Fibroblast of lung (primary cell): ENCODE data around the gene NRG4. TPM values are rescaled to one million over a fixed set of nuclear protein-coding genes. Genes with fewer than 3 reads are reported as not detected.

Experiments
- DNase-seq, 2 donors: peaks; one replicate each; pipeline versions ENCODE4 v3.0.0 to v3.0.0-alpha.2; 2010; ENCODE audit warnings: low read depth in 2 of 2
- H2AFZ ChIP-seq: 2 replicates; pipeline ENCODE4 v1.5.1; 2012; ENCODE audit warnings: low read length, control low read depth, inconsistent platforms
- H3K27ac ChIP-seq: 2 replicates; pipeline ENCODE4 v1.5.1; 2011; ENCODE audit warnings: low read length, control low read depth; ENCODE audit not compliant: insufficient read depth
- H3K27me3 ChIP-seq: 2 replicates; pipeline ENCODE4 v1.5.1; 2011; ENCODE audit warnings: mild to moderate bottlenecking, low read length; ENCODE audit not compliant: control insufficient read depth, insufficient read depth
- H3K36me3 ChIP-seq: 2 replicates; pipeline ENCODE4 v1.5.1; 2011; ENCODE audit warnings: low read length; ENCODE audit not compliant: control insufficient read depth, insufficient read depth
- H3K4me1 ChIP-seq: 2 replicates; pipeline ENCODE4 v1.5.1; 2011; ENCODE audit warnings: low read length; ENCODE audit not compliant: control insufficient read depth, insufficient read depth; ENCODE audit errors: extremely low read depth
- H3K4me2 ChIP-seq: 2 replicates; pipeline ENCODE4 v1.5.1; 2011; ENCODE audit warnings: low read length, control low read depth; ENCODE audit not compliant: insufficient read depth; ENCODE audit errors: extremely low read depth
- H3K4me3 ChIP-seq, 4 experiments: fragments of 200-600 bp in 1 of 4; sonication (generic) in 1 of 4; replicated peaks in 1 of 4; 2 replicates each; pipeline ENCODE4 v1.5.1; 2011 to 2016; ENCODE audit warnings: low read length in 4 of 4, low read depth in 3 of 4, mild to moderate bottlenecking in 3 of 4, control low read depth in 2 of 4, inconsistent platforms in 1 of 4, mixed read lengths in 1 of 4; ENCODE audit not compliant: insufficient read depth in 1 of 4; ENCODE audit errors: control extremely low read depth in 1 of 4
- H3K79me2 ChIP-seq: 2 replicates; pipeline ENCODE4 v1.5.1; 2012; ENCODE audit warnings: mild to moderate bottlenecking, low read length, inconsistent platforms; ENCODE audit not compliant: control insufficient read depth, insufficient read depth
- H3K9ac ChIP-seq: 2 replicates; pipeline ENCODE4 v1.5.1; 2011; ENCODE audit warnings: mild to moderate bottlenecking, low read length, control low read depth; ENCODE audit not compliant: insufficient read depth
- H3K9me3 ChIP-seq: 2 replicates; pipeline ENCODE4 v1.5.1; 2012; ENCODE audit warnings: low read depth, low read length; ENCODE audit not compliant: control insufficient read depth, insufficient read depth
- H4K20me1 ChIP-seq: 2 replicates; pipeline ENCODE4 v1.5.1; 2011; ENCODE audit warnings: low read length; ENCODE audit not compliant: control insufficient read depth, insufficient read depth; ENCODE audit errors: extremely low read depth
- CTCF ChIP-seq, 2 donors: IDR thresholded peaks in 1 of 2; conservative IDR thresholded peaks in 1 of 2; 1 replicate in 1 of 2; 2 replicates in 1 of 2; pipeline ENCODE4 v1.5.1; 2011 to 2012; ENCODE audit warnings: low read length in 2 of 2, control low read depth in 1 of 2, inconsistent platforms in 1 of 2, low read depth in 1 of 2, mild to moderate bottlenecking in 1 of 2
- EZH2 ChIP-seq: IDR thresholded peaks from 2 replicates; pipeline ENCODE4 v1.5.1; 2012; ENCODE audit warnings: low read length, control low read depth, mild to moderate bottlenecking; ENCODE audit errors: missing control alignments
- polyA minus RNA-seq: library from RNA; depleted of rRNA, polyadenylated mRNA; stranded (reverse); fragments of >200 nt; gene quantifications from 2 replicates; pipeline ENCODE4 v1.2.3, GENCODE V29; 2011; ENCODE audit warnings: low replicate concordance
- polyA plus RNA-seq, 2 donors: library from polyadenylated mRNA; depleted of rRNA in 1 of 2; stranded (reverse) in 1 of 2; unstranded in 1 of 2; fragments of >200 nt; gene quantifications; 2 replicates each; pipeline ENCODE4 v1.2.1, GENCODE V29; 2011 to 2012; ENCODE audit warnings: missing spikeins in 1 of 2
- total RNA-seq: library from RNA; depleted of rRNA; stranded (reverse); fragments of >200 nt; gene quantifications from 2 replicates; pipeline ENCODE4 v1.2.1, GENCODE V29; 2014

Gene NRG4
- total RNA-seq (not detected in 2 replicates), polyA plus RNA-seq (0.01 TPM in 1 of 2 replicates, not detected in the other), polyA minus RNA-seq (not detected in 2 replicates)
- polyA plus RNA-seq (2012): 0.07 and 0.08 TPM in 2 replicates

- Histone ChIP-seq H3K27ac (no peak within 1 kb of the TSS), H3K4me3 (peak within 1 kb of the TSS in 1 of 4 experiments; percentile 30), H3K9me3 (no peaks in the 10 kb centered on the region), H2AFZ (peak within 1 kb of the TSS; percentile 49), H3K9ac (no peak within 1 kb of the TSS), H4K20me1 (no peaks in the 10 kb centered on the region), H3K79me2 (no peaks in the 10 kb centered on the region), H3K36me3 (no peaks in the 10 kb centered on the region), H3K4me1 (no peaks in the 10 kb centered on the region), H3K27me3 (no peaks in the 10 kb centered on the region), H3K4me2 (peak within 1 kb of the TSS; percentile 52)
- DNase-seq: peak in 1 of 2 donors; percentile 29
- TF ChIP-seq CTCF (conservative IDR thresholded peaks at IDR 0.05 in 1 of 2, IDR thresholded peaks at IDR 0.05 in 1 of 2; ENCODE audit: low read depth in 1 of 2, low read length in 2 of 2) (no peak), EZH2 (no peak)
Measured at GRCh38 chr15:76011627-76012551, at the start of gene NRG4. Gene NRG4, minus strand, starts transcription at chr15:76012424. Its CDS starts 1,194 bp downstream, at chr15:76011230.

- Histone ChIP-seq H3K9ac (no peak overlapping the region), H3K79me2 (no peaks in the 10 kb centered on the region), H3K4me1 (peaks cover 4% of the 10 kb centered on the region), H3K4me3 (no peak overlapping the region), H3K36me3 (no peaks in the 10 kb centered on the region), H3K9me3 (no peaks in the 10 kb centered on the region), H3K27ac (no peak overlapping the region), H4K20me1 (no peaks in the 10 kb centered on the region), H2AFZ (no peak overlapping the region), H3K27me3 (peaks cover 50% of the 10 kb centered on the region), H3K4me2 (no peak overlapping the region)
- no peak for DNase-seq
- TF ChIP-seq CTCF (conservative IDR thresholded peaks at IDR 0.05 in 1 of 2, IDR thresholded peaks at IDR 0.05 in 1 of 2; ENCODE audit: low read depth in 1 of 2, low read length in 2 of 2) (no peak), EZH2 (no peak)
Measured at GRCh38 chr15:76061700-76062099, 49.5 kb upstream of the NRG4 start.

- Histone ChIP-seq H3K9me3 (no peaks in the 10 kb centered on the region), H3K9ac (no peak overlapping the region), H3K4me2 (peak overlapping the region; percentile 28), H3K79me2 (no peaks in the 10 kb centered on the region), H3K27me3 (peaks cover 46% of the 10 kb centered on the region), H4K20me1 (no peaks in the 10 kb centered on the region), H2AFZ (no peak overlapping the region), H3K27ac (no peak overlapping the region), H3K4me1 (peaks cover 4% of the 10 kb centered on the region), H3K4me3 (peak overlapping the region in 3 of 4 experiments; percentile 10 to 51 (median 44)), H3K36me3 (no peaks in the 10 kb centered on the region)
- TF ChIP-seq CTCF (conservative IDR thresholded peaks at IDR 0.05 in 1 of 2, IDR thresholded peaks at IDR 0.05 in 1 of 2; ENCODE audit: low read depth in 1 of 2, low read length in 2 of 2) (no peak), EZH2 (peak; percentile 79)
- DNase-seq: no peak
Measured at GRCh38 chr15:76060118-76060989, 48.1 kb upstream of the NRG4 start.
